HCT116 (cell line): ENCODE results near the gene ZCCHC17. TPM values are rescaled to one million over a fixed set of nuclear protein-coding genes. Genes with fewer than 3 reads are reported as not detected.
A peak's percentile ranks its signal among the peaks of the same experiment; 100 is the strongest.

Source experiments
- ATAC-seq: fragments of 200-7000 bp; cut with Tn5 transposase; 2 replicates; pipeline ENCODE4 v1.9.1; 2020; ENCODE audit warnings: mild to moderate bottlenecking, moderate library complexity
- BruUV-seq: library from RNA; stranded (reverse); fragments of 400-500 nt; replicated peaks from 2 replicates; lab custom pipeline; 2021; lab: Mats Ljungman, UMichigan
- CTCF ChIA-PET: fragments of 300-600 bp; sonication (Branson Sonifier 250); formaldehyde crosslinking; loops from one replicate; lab custom pipeline; 2021; ENCODE audit warnings: antibody characterized with exemption; lab: Charles Lee
- POLR2A ChIA-PET: fragments of 300-600, 350-600 bp; sonication (Branson Sonifier 250); formaldehyde crosslinking; loops from one replicate; lab custom pipeline; 2021; ENCODE audit warnings: antibody characterized with exemption; lab: Charles Lee
- RAD21 ChIA-PET, 2 experiments: fragments of 300-600 bp; sonication (Branson Sonifier 250); formaldehyde crosslinking; loops; one replicate each; lab custom pipeline; 2023; ENCODE audit warnings: low total read pairs in 2 of 2; ENCODE audit not compliant: uncharacterized antibody in 2 of 2, unreplicated experiment in 2 of 2, low non-redundant PET in 1 of 2; lab: Charles Lee
- DNase-seq: peaks from one replicate; pipeline ENCODE4 v3.0.0-alpha.2; 2010; ENCODE audit warnings: low read depth, low spot score
- H2AFZ ChIP-seq: fragments of 200-600 bp; shearing (Covaris generic), sonication (generic); 2 replicates; pipeline ENCODE4 v1.6.1; 2017; ENCODE audit warnings: low read depth, mixed run types, mixed read lengths, antibody characterized with exemption, low read length; ENCODE audit not compliant: poor library complexity, severe bottlenecking
- H3K27ac ChIP-seq: 2 replicates; pipeline ENCODE4 v1.5.1; 2012; ENCODE audit warnings: low read depth, low read length
- H3K27me3 ChIP-seq: fragments of 200-600 bp; sonication (generic); 2 replicates; pipeline ENCODE4 v1.6.1; 2016; ENCODE audit warnings: mixed run types, low read length, mixed read lengths; ENCODE audit not compliant: insufficient read depth
- H3K36me3 ChIP-seq, 2 experiments: fragments of 200-500 bp in 1 of 2; fragments of 200-600 bp in 1 of 2; sonication (Bioruptor generic) in 1 of 2; sonication (generic) in 1 of 2; 2 replicates each; pipeline versions ENCODE4 v1.5.1 to v1.6.1; 2014 to 2016; ENCODE audit warnings: low read length in 2 of 2, inconsistent platforms in 1 of 2, mixed read lengths in 1 of 2, mixed run types in 1 of 2; ENCODE audit not compliant: insufficient read depth in 2 of 2, control insufficient read depth in 1 of 2
- H3K4me1 ChIP-seq, 2 experiments: fragments of 200-600 bp in 1 of 2; sonication (generic) in 1 of 2; 2 replicates each; pipeline versions ENCODE4 v1.5.1 to v1.6.1; 2012 to 2017; ENCODE audit warnings: low read length in 2 of 2, inconsistent platforms in 1 of 2, mild to moderate bottlenecking in 1 of 2, mixed read lengths in 1 of 2, mixed run types in 1 of 2, moderate library complexity in 1 of 2; ENCODE audit not compliant: insufficient read depth in 2 of 2, control insufficient read depth in 1 of 2
- H3K4me2 ChIP-seq: fragments of 200-600 bp; sonication (generic); 2 replicates; pipeline ENCODE4 v1.6.1; 2017; ENCODE audit warnings: mixed run types, low read length, mixed read lengths
- H3K4me3 ChIP-seq, 2 experiments: fragments of 200-600 bp in 1 of 2; sonication (generic) in 1 of 2; replicated peaks in 1 of 2; 2 replicates each; pipeline ENCODE4 v1.5.1; 2011 to 2016; ENCODE audit warnings: low read length in 2 of 2, control low read depth in 1 of 2, low read depth in 1 of 2, mild to moderate bottlenecking in 1 of 2, mixed read lengths in 1 of 2, mixed run types in 1 of 2
- H3K79me2 ChIP-seq: fragments of 200-600 bp; sonication (generic); 2 replicates; pipeline ENCODE4 v1.6.1; 2017; ENCODE audit warnings: mild to moderate bottlenecking, mixed run types, low read length, moderate library complexity, mixed read lengths; ENCODE audit not compliant: insufficient read depth
- H3K9ac ChIP-seq: fragments of 200-600 bp; sonication (generic); 2 replicates; pipeline ENCODE4 v1.6.1; 2016; ENCODE audit warnings: low read length, mixed read lengths
- H3K9me2 ChIP-seq: fragments of 200-600 bp; sonication (generic), shearing (Covaris generic); 2 replicates; pipeline ENCODE4 v1.6.1; 2017; ENCODE audit warnings: mixed run types, mild to moderate bottlenecking, moderate library complexity; ENCODE audit not compliant: insufficient read depth
- H3K9me3 ChIP-seq, 2 experiments: fragments of 200-500 bp in 1 of 2; fragments of 200-600 bp in 1 of 2; sonication (Bioruptor generic) in 1 of 2; sonication (generic) in 1 of 2; 2 replicates each; pipeline ENCODE4 v1.6.1; 2014 to 2017; ENCODE audit warnings: low read length in 2 of 2, mixed read lengths in 2 of 2, inconsistent platforms in 1 of 2, low read depth in 1 of 2, mild to moderate bottlenecking in 1 of 2, mixed run types in 1 of 2, moderate library complexity in 1 of 2; ENCODE audit not compliant: control insufficient read depth in 1 of 2, insufficient read depth in 1 of 2
- H4K20me1 ChIP-seq: fragments of 200-600 bp; sonication (generic), shearing (Covaris generic); 2 replicates; pipeline ENCODE4 v1.6.1; 2017; ENCODE audit warnings: mixed run types, mild to moderate bottlenecking, moderate library complexity; ENCODE audit not compliant: insufficient read depth
- CBX3 ChIP-seq: IDR thresholded peaks from 2 replicates; pipeline ENCODE4 v1.6.1; 2012; ENCODE audit warnings: low read depth
- EZH2 ChIP-seq: fragments of 200-600 bp; sonication (generic); IDR thresholded peaks from 2 replicates; pipeline ENCODE4 v1.6.1; 2017; ENCODE audit warnings: antibody characterized with exemption, mixed run types
- EZH2phosphoT487 ChIP-seq: fragments of 200-600 bp; IDR thresholded peaks from 2 replicates; pipeline ENCODE4 v1.6.1; 2018; ENCODE audit warnings: antibody characterized with exemption, borderline replicate concordance
- FOSL1 ChIP-seq: IDR thresholded peaks from 2 replicates; pipeline ENCODE4 v1.6.1; 2012; ENCODE audit warnings: low read depth
- POLR2A ChIP-seq: IDR thresholded peaks from 2 replicates; pipeline ENCODE4 v1.7.0; 2011; ENCODE audit warnings: borderline replicate concordance; ENCODE audit not compliant: insufficient read depth, insufficient read length; ENCODE audit errors: extremely low read depth
- POLR2AphosphoS5 ChIP-seq: IDR thresholded peaks from 2 replicates; pipeline ENCODE4 v1.6.1; 2011; ENCODE audit warnings: mild to moderate bottlenecking, low read depth, low read length, moderate library complexity
- SIN3A ChIP-seq: IDR thresholded peaks from 2 replicates; pipeline ENCODE4 v1.6.1; 2012; ENCODE audit warnings: low read depth
- SP1 ChIP-seq: IDR thresholded peaks from 2 replicates; pipeline ENCODE4 v1.6.1; 2012; ENCODE audit warnings: low read depth
- TCF7L2 ChIP-seq: IDR thresholded peaks from 2 replicates; pipeline ENCODE4 v1.7.0; 2011; ENCODE audit warnings: borderline replicate concordance, inconsistent platforms; ENCODE audit not compliant: insufficient read depth, insufficient read length; ENCODE audit errors: extremely low read depth
- YY1 ChIP-seq: IDR thresholded peaks from 2 replicates; pipeline ENCODE4 v1.6.1; 2011; ENCODE audit warnings: low read length, low read depth, moderate library complexity, mild to moderate bottlenecking; ENCODE audit not compliant: insufficient replicate concordance; ENCODE audit errors: extremely low read depth
- ZFX ChIP-seq: fragments of 450-650 bp; IDR thresholded peaks from 2 replicates; pipeline ENCODE4 v1.6.1; 2017
- ZNF274 ChIP-seq: fragments of 200-500 bp; sonication (Bioruptor generic); IDR thresholded peaks from 2 replicates; pipeline ENCODE4 v1.6.1; 2014; ENCODE audit warnings: mild to moderate bottlenecking, low read depth, low read length, inconsistent platforms
- intact Hi-C: fragments of 100-400 bp; cut with micrococcal nuclease; formaldehyde crosslinking; loops from 2 replicates; pipeline ENCODE4 v1.10.0; 2022
- total RNA-seq: library from RNA; stranded (reverse); gene quantifications from one replicate; pipeline ENCODE4 v1.2.1, GENCODE V29; 2021; ENCODE audit not compliant: unreplicated experiment
- TF ChIP-seq, protein P1 (sequence below): IDR thresholded peaks from 2 replicates; pipeline ENCODE4 v1.6.1; 2012; ENCODE audit warnings: low read depth
- TF ChIP-seq, protein P2 (sequence below), 3 experiments: fragments of 200-600 bp in 1 of 3; sonication (generic) in 1 of 3; IDR thresholded peaks in 2 of 3; conservative IDR thresholded peaks in 1 of 3; 2 replicates each; pipeline ENCODE4 v1.5.1; 2012 to 2017; ENCODE audit warnings: low read depth in 2 of 3, low read length in 2 of 3, antibody characterized with exemption in 1 of 3, borderline replicate concordance in 1 of 3, control low read depth in 1 of 3, mild to moderate bottlenecking in 1 of 3, mixed read lengths in 1 of 3, mixed run types in 1 of 3, moderate library complexity in 1 of 3; ENCODE audit not compliant: insufficient read depth in 1 of 3

The ZCCHC17 gene
- total RNA-seq, 1 experiment from 2014 or later: 27.8 TPM

DNA sequence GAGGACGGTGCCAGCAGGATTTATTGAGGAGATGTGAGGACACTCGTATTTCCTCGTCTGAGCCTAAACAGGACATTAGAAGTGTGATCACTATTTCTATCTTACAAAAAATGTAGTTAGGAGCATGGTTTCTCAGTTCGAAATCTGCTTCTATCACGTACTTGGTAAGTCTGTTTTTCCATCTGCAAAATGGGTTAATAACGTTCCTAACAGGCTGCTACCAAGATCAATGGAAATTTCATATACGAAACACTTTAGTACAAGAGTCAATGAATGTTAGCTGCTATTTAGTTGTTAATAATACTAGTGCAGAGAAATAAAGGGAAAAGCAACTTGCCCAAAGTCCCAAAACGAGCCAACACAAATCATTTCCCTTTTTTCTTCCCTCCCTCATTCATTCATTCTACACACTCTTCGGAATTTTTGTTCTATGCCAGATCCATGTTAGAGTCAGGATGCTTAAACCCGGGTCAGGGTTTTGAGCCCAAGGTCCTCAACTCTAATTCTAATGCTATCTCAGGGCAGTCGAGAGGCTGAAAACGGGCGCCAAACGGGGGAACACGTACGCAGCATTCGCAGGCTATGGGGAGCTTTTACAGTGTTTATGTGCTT is 852 bp upstream of the ZCCHC17 start:
- peak overlapping the region; percentile 97 for H3K9ac ChIP-seq
- peak overlapping the region; percentile 65 to 98 for H3K4me3 ChIP-seq
- POLR2A ChIA-PET: interaction anchor here (0.8 to 1.5 kb wide), 7 partner anchors 12 to 126 kb away, joined by 3 to 18 read pairs (median 5); no protein-coding TSS in a partner anchor
- H3K4me1 ChIP-seq: peaks cover 4 to 22% of the 10 kb centered on the region in 2 experiments; a peak in 3 of 4 replicates
- no peaks in the 10 kb centered on the region for H3K27me3 ChIP-seq
- intact Hi-C loops: no loop called here
- DNase-seq (no peak), ATAC-seq (no peak; the same call in 1 of the 2 replicates)
- no TSS peak for BruUV-seq
- CTCF ChIA-PET: interaction anchor here (1.0 to 1.6 kb wide), 3 partner anchors 110 to 115 kb away, joined by 3 to 8 read pairs (median 8); no protein-coding TSS in a partner anchor
- RAD21 ChIA-PET: no interaction called here
- H3K9me3 ChIP-seq: no peaks in the 10 kb centered on the region
- peak overlapping the region; percentile 73 for H3K27ac ChIP-seq
- peaks cover 19 to 27% of the 10 kb centered on the region in 2 experiments; a peak in 3 of 4 replicates for H3K36me3 ChIP-seq
- no peaks in the 10 kb centered on the region for H3K9me2 ChIP-seq
- peaks cover 93% of the 10 kb centered on the region for H3K79me2 ChIP-seq
- no peaks in the 10 kb centered on the region for H4K20me1 ChIP-seq
- no peak overlapping the region for H2AFZ ChIP-seq
- TF ChIP-seq EZH2phosphoT487 (no peak), ZFX (no peak), TCF7L2 (no peak), EZH2 (no peak), FOSL1 (no peak), POLR2AphosphoS5 (no peak), POLR2A (no peak), SP1 (no peak), CBX3 (no peak), SIN3A (no peak), YY1 (no peak), ZNF274 (no peak)
- TF ChIP-seq, protein P1, sequence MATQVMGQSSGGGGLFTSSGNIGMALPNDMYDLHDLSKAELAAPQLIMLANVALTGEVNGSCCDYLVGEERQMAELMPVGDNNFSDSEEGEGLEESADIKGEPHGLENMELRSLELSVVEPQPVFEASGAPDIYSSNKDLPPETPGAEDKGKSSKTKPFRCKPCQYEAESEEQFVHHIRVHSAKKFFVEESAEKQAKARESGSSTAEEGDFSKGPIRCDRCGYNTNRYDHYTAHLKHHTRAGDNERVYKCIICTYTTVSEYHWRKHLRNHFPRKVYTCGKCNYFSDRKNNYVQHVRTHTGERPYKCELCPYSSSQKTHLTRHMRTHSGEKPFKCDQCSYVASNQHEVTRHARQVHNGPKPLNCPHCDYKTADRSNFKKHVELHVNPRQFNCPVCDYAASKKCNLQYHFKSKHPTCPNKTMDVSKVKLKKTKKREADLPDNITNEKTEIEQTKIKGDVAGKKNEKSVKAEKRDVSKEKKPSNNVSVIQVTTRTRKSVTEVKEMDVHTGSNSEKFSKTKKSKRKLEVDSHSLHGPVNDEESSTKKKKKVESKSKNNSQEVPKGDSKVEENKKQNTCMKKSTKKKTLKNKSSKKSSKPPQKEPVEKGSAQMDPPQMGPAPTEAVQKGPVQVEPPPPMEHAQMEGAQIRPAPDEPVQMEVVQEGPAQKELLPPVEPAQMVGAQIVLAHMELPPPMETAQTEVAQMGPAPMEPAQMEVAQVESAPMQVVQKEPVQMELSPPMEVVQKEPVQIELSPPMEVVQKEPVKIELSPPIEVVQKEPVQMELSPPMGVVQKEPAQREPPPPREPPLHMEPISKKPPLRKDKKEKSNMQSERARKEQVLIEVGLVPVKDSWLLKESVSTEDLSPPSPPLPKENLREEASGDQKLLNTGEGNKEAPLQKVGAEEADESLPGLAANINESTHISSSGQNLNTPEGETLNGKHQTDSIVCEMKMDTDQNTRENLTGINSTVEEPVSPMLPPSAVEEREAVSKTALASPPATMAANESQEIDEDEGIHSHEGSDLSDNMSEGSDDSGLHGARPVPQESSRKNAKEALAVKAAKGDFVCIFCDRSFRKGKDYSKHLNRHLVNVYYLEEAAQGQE: no peak
- TF ChIP-seq, protein P2, sequence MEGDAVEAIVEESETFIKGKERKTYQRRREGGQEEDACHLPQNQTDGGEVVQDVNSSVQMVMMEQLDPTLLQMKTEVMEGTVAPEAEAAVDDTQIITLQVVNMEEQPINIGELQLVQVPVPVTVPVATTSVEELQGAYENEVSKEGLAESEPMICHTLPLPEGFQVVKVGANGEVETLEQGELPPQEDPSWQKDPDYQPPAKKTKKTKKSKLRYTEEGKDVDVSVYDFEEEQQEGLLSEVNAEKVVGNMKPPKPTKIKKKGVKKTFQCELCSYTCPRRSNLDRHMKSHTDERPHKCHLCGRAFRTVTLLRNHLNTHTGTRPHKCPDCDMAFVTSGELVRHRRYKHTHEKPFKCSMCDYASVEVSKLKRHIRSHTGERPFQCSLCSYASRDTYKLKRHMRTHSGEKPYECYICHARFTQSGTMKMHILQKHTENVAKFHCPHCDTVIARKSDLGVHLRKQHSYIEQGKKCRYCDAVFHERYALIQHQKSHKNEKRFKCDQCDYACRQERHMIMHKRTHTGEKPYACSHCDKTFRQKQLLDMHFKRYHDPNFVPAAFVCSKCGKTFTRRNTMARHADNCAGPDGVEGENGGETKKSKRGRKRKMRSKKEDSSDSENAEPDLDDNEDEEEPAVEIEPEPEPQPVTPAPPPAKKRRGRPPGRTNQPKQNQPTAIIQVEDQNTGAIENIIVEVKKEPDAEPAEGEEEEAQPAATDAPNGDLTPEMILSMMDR (IDR thresholded peaks at IDR 0.05 in 2 of 3, conservative IDR thresholded peaks at IDR 0.05 in 1 of 3; ENCODE audit: borderline replicate concordance in 1 of 3, insufficient read depth in 1 of 3, low read depth in 2 of 3, low read length in 2 of 3): no peak
- TF ChIP-seq, all 23 proteins: peak for 0
- peak overlapping the region; percentile 96 for H3K4me2 ChIP-seq
